ENCODE measurements around the gene SYT2.
A peak's percentile ranks its signal among the peaks of the same experiment; 100 is the strongest.

SYT2 gene

DNA sequence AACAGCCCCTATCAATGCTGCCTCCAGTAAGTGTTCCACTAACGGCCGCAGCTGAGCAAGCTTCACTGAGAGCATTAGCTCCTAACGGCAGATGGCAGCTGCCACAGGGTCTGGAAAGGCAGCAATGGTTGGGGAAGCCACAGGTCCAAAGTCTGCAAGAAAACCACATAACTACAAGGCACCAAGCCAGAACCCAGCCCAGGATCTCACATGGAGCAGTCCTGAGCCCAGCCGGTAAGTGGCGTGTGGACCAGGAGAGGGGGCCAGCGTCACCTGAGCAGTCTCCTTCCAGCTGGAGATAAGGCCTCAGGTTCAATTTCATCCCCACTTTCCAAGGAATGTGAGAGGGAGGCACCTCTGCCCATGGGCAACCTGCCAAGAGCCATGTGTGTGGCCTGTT is 13.2 kb downstream of the SYT2 start:
- H3K4me3 ChIP-seq (ENCODE audit: low read depth, low read length): no peak overlapping the region
- DNase-seq (ENCODE audit: low read depth, low spot score): no peak
- in situ Hi-C loops (cut with HindIII; ENCODE audit: low sequenced_read_pairs): no loop called here
- TF ChIP-seq, protein P1, sequence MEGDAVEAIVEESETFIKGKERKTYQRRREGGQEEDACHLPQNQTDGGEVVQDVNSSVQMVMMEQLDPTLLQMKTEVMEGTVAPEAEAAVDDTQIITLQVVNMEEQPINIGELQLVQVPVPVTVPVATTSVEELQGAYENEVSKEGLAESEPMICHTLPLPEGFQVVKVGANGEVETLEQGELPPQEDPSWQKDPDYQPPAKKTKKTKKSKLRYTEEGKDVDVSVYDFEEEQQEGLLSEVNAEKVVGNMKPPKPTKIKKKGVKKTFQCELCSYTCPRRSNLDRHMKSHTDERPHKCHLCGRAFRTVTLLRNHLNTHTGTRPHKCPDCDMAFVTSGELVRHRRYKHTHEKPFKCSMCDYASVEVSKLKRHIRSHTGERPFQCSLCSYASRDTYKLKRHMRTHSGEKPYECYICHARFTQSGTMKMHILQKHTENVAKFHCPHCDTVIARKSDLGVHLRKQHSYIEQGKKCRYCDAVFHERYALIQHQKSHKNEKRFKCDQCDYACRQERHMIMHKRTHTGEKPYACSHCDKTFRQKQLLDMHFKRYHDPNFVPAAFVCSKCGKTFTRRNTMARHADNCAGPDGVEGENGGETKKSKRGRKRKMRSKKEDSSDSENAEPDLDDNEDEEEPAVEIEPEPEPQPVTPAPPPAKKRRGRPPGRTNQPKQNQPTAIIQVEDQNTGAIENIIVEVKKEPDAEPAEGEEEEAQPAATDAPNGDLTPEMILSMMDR (IDR thresholded peaks at IDR 0.05; ENCODE audit: low read depth, low read length): no peak

DNA sequence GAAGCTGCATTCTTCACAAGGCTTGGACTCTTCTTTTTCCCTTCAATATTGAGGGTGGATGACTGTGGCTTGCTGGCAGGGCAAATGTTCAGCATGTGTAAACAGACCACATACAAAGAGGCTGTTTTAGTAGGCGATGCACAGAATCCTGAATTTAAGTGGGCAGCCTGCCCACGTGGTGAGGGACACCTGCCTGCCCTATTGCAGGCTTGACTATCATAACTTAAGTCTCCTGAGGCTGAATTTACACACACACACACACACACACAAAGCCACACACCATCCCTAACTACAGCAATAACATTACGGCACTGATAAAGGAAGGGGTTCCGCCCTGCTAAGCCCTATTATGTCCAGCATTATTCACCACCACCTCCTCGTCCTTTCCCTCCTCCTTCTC is 15.9 kb downstream of the SYT2 start:
- in situ Hi-C loops (cut with HindIII; ENCODE audit: low sequenced_read_pairs): no loop called here
- no peak overlapping the region for H3K4me3 ChIP-seq (ENCODE audit: low read depth, low read length)
- DNase-seq (ENCODE audit: low read depth, low spot score): no peak
- TF ChIP-seq, protein P1 (IDR thresholded peaks at IDR 0.05; ENCODE audit: low read depth, low read length): no peak

DNA sequence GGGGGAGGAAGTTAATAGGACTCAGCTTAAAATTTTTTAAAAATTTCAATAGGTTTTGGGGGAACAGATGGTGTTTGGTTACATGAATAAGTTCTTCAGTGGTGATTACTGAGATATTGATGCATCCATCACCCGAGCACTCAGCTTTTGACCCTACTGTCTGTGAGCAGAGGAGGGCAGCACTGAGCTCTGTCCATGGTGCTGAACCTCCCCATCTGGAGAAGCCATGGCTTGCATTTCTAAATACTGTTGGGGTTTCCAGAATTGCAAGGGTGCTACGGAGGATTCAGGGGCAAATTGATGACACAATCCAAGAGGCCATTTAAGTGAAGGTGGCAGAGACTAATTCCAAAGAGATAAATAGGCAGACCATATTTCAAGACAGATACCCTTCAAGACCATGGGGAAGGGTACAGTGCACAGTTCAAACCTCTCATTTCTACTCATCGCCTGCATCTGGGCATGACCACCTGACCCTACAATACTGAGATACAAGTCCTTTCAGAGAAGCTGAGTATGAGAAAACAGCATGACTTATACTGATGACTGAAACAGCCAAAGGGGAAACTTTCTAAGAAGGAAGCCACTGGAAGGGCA is 17.2 kb downstream of the SYT2 start:
- H3K4me3 ChIP-seq (ENCODE audit: low read depth, low read length): no peak overlapping the region
- DNase-seq (ENCODE audit: low read depth, low spot score): peak; percentile 61
- TF ChIP-seq, protein P1 (IDR thresholded peaks at IDR 0.05; ENCODE audit: low read depth, low read length): peak; percentile 27
- in situ Hi-C loops (cut with HindIII; ENCODE audit: low sequenced_read_pairs): no loop called here

DNA sequence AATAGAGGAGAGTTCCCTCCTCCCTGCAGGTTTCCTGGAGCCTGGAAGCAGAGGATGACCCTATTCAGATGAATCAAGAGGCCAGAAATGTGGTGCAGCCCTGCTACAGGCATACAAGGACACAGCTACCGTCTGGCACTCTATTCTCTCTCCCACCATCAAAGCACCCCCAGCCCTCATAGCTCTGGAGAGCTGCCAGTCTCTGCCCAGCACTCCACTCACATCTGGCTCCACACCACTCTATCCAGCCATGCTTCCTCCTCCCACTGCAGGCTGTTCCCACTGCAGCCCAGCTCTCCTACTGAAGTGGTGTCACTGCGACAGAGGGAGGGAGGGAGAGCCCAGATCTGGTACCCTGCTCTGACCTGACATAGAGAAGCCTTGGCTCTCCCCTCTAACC is 18.4 kb downstream of the SYT2 start:
- no peak for DNase-seq (ENCODE audit: low read depth, low spot score)
- TF ChIP-seq, protein P1 (IDR thresholded peaks at IDR 0.05; ENCODE audit: low read depth, low read length): no peak
- in situ Hi-C loops (cut with HindIII; ENCODE audit: low sequenced_read_pairs): no loop called here
- H3K4me3 ChIP-seq (ENCODE audit: low read depth, low read length): no peak overlapping the region

DNA sequence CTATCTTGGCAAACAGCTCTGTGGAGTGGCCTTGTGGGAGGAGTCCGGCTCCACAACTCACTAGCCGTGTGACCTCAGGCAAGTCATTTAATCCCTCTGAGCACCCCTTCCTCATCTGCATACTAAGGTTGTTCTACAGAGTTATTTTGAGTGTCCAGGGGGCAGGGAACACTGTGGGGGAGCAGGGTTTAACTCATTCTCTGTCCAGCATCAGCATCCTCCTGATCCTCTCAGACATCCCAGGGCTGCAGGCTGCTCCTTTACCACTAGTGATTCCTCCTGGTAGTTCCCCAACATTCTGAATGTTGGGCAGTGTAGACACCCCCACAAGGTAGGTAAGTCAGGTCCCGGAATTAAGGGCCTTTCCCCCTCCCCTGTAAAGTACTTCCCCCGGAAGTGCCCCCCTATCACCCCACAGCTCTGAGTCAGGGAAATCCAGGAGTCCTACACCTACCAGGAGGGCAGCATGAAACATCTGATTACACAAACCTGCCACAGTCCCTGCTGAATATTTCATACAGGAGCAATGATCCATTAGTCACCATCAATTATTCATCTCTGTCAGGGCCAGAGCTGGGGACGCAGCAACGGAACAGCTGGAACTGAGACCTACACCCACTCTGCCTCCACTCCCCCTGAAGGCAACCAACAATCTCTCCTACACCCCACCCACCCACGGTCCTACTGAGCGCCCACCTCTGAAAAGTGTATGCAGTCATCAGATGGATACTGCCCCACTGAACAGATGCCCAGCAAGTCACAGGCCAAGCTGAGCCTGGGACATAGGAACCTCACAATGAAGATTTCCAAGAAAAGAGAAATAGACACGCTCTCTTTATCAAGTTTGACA is 20.5 kb downstream of the SYT2 start:
- TF ChIP-seq, protein P1 (IDR thresholded peaks at IDR 0.05; ENCODE audit: low read depth, low read length): no peak
- in situ Hi-C loops (cut with HindIII; ENCODE audit: low sequenced_read_pairs): no loop called here
- no peak for DNase-seq (ENCODE audit: low read depth, low spot score)

DNA sequence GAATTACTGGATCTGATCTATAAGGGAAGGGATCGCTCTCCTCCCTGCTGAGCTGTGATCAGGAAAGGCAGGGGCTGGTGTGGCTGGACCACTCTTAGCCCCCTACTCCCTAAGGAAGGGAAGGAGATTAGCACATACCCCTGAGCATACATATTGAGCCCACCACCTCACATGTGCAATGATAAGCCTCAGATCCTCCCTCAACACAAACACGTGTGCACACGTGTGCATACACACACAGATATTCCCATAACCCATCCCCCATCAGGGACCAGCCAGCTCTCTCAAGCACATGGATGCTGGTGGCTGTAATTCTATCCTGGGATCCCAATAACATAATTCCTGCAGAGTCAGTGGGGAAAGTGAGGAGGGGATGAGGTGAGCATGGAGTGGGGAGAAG is 21.2 kb downstream of the SYT2 start:
- TF ChIP-seq, protein P1 (IDR thresholded peaks at IDR 0.05; ENCODE audit: low read depth, low read length): no peak
- in situ Hi-C loops (cut with HindIII; ENCODE audit: low sequenced_read_pairs): no loop called here
- H3K4me3 ChIP-seq (ENCODE audit: low read depth, low read length): no peak overlapping the region
- no peak for DNase-seq (ENCODE audit: low read depth, low spot score)

More for the DNA sequence above, 20.5 kb downstream of the SYT2 start:
- H3K4me3 ChIP-seq (ENCODE audit: low read depth, low read length): no peak overlapping the region

All from astrocyte of the spinal cord (primary cell).